Stimulated activated CD4-positive, alpha-beta T cell treated with anti-CD3 and anti-CD28 coated beads, Interleukin-4, amount 100 ng/mL, for 4 hours (primary cell): ENCODE data around the gene AIPL1.
"Not testable (repeated sequence)": the region's sequence is repeated elsewhere in the genome, so short reads cannot be mapped to it uniquely, and the experiment has no call there.

Experiments
- DNase-seq, 2 experiments: peaks; one replicate each; pipeline ENCODE4 v3.0.0-alpha.2; 2020

AIPL1 gene, protein sequence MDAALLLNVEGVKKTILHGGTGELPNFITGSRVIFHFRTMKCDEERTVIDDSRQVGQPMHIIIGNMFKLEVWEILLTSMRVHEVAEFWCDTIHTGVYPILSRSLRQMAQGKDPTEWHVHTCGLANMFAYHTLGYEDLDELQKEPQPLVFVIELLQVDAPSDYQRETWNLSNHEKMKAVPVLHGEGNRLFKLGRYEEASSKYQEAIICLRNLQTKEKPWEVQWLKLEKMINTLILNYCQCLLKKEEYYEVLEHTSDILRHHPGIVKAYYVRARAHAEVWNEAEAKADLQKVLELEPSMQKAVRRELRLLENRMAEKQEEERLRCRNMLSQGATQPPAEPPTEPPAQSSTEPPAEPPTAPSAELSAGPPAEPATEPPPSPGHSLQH

DNA sequence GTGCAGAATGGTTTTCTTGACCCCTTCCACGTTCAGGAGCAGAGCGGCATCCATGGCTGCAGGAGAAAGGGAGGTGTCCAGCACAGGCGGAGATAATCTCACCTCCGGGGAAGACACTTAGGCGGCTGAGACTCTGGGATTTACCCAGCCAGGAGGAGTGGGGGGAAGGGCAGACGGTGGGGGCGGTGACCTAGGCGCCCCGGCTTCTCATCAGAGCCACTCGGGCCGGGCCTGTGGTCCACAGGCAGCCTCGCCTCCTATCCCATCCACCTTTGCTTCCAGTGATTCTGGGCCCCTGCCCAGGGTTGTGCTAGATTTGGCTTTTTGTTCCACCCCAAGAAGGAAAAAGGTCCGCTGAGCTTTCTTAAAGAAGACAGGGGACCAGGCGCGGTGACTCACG lies at the start of gene AIPL1:
Gene AIPL1, minus strand, starts transcription at position 71 of the 400 bp plus-strand sequence. Its CDS starts 17 bp downstream, at position 54.
- DNase-seq: no peak

DNA sequence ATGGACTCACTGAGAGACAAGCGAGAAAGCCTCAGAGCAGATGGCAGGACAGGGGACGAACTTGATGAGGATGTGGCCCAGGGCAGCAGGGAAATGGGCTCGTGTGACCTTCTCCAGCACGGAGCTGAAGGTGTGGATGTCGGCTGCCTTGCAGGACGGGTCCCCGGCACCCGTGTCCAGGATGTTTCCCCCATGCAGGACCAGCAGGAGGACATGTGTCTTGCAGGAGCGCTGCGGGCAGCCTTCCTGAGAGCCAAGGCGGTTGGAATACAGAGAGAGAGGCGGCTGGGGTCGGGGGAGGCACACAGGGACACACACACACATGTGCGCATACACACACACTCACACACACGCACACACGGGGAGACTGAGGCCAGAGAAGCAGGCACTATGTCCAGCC lies 48.6 kb upstream of the AIPL1 start:
- no peak for DNase-seq

DNA sequence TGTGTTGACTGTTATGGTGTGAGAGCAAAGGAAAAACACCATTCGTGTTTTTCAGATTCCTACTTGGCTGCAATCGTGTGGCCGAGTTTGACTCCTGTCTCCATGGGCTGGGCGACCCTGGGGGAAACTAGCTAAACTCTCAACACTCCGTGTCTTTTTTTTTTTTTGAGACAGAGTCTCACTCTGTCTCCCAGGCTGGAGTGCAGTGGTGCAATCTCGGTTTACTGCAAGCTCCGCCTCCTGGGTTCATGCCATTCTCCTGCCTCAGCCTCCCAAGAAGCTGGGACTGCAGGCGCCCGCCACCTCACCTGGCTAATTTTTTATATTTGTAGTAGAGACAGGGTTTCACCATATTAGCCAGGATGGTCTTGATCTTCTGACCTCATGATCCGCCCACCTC lies 47.9 kb upstream of the AIPL1 start:
- not testable (repeated sequence) for DNase-seq

DNA sequence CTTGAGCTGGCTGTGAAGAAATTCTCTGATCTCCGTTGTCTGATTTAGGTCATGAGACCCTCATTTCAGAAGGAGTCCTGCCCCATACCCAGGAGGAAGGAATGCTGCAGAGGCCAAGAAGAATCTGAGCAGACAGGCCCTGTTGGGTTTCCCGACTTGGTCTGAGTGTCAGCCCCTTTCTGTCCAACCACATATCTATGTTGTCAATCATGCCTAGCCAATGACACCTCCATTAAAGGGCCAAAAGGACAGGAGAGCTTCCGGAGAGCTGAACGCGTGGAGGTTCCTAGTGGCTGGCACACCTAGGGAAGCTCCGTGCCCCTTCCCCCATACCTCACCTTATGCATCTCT lies 47.2 kb upstream of the AIPL1 start:
- DNase-seq: no peak

DNA sequence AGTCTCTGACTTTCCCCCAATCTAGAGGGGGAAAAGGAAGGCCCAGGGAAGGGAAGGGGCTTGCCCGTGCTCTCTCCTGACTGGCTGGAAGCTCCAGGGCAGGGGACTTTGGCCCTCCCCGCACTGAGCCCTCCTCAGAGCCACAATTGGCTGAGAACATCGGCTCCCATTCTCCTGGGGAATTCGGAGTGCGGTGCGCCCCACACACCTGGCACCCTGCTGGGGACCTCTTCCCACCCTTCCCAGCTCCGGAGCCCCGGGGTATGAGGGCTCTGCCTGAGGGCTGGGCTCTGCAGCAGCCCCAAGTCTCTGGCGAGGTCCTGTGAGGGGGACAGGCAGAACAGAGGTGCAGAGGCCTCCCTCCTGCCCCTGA lies 45.4 kb upstream of the AIPL1 start:
- DNase-seq: no peak

DNA sequence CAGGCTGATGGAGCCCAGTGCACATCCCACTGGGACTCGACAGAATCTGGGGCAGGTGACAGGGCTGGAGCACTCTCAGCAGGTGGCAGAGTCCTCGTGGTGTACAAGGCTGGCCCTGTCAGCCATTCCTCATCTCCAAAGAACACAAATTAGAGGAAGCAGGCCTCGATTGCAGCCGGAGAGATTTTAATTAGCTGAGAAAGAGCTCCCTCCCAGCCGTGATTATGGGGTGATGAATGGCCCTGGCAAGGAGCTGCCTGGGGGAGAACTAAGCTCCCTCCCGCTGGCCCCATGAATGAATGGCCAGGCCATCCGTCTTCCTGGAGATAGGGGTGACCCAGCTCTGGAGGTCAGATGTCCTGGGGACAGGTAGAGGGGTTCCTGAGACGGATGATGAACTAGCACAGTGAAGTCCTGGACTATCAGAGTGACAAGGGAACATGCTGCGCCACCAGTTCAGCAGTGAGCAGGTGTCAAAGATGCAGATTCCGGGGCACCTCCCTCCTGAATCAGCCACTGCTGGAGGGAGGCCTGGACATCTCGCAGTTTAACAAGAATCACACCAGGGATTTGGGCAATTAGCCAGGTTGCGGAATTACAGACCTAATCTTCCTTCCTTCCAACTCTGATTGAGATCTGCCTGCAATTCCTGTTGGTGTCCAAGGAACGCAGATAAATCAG lies 44.8 kb upstream of the AIPL1 start:
- no peak for DNase-seq

DNA sequence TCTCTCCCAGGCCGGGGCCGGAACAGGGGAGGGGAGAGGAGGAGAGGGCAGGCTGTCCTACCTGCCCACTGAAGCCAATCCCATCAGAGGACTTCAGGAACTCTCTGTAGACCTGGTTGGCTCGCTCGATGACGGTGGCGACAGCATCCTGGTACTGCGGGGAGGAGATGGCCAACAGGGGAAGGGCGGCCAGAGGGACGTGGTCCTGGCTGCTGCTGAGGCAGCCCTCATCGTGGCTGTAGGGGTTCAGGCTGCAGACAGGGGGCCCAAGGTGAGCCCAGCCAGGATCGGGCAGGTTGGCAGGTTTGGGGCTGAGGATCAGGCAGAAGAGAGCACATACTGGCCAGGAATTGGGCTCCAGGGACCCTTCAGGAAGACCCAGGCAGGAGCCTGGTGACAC lies 43.6 kb upstream of the AIPL1 start:
- no peak for DNase-seq

DNA sequence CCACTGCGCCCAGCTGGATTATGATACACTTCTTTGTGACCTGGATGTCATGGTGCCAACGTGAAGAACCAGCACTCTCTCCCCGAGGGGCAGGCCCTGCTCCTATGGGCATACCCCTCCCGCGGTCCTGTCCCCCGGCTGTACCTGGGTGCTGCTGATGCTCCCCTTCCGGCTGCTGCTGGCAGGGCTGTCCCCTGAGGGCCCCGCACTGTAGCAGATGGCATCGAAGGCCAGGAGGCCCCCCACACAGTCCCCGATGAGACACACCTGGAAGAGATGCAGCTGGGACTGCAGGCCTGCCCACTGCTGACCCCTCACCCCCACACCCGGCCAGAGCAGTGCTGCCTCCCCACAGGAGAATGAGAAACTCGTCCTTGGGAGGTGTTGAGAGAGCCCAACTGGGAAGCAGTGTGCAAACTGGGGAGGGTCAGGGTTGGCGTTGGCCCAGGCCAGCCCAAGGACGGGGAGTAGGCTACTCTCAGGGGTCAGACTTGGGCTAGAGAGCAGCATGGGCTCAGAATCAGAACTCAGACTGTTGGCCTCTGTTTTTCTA lies 43.0 kb upstream of the AIPL1 start:
- no peak for DNase-seq

DNA sequence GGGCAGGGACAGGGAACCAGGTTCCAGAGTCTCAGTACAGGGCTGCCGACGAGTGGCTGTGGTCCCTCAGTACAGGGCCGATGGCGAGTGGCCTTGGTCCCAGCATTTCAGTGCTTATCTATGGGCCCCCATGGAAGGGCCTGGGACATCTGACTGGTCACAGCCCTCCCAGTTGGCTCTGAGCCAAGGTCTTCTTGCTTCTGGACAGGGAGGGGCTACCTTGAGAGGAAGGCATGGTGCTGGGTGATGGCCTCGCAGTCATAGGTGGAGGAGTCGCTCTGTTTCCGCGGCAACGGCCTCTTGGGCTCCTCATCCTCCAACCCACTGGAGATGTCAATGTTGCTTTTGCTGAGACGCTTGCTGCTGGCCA lies 41.9 kb upstream of the AIPL1 start:
- DNase-seq: no peak

DNA sequence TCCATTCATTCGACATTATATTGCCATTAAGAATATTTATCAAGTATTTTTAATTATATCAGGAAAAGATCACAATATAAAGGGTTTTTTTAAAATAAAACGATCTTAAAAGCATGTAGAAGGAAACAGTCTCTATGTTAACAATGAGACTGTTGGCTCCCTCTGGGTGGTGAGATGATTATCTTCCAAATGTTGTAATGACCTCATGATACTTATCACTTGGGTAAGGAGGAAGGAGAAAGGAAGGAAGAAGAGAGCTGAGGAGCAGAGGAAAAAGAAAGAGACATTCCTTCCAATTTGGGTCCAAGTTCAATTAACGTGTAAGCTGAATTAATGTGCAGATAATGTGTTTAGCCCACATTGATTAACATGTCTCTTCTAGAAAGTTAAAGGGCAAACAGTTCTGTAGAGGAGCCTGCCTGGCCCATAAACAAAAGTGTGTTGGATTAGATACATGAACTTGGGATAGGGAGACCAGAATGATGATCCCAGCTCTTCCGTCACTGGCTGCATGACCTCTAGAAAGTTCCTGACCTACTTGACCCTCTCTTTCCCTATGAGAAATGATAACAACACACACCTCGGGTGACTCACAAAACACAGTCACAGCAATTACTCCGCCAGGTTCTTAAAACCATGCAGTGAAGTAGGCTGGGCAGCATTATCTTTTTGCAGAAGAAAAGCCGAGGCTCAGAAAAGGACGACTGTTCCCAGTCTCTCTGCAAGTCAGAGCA lies 41.3 kb upstream of the AIPL1 start:
- no peak for DNase-seq

DNA sequence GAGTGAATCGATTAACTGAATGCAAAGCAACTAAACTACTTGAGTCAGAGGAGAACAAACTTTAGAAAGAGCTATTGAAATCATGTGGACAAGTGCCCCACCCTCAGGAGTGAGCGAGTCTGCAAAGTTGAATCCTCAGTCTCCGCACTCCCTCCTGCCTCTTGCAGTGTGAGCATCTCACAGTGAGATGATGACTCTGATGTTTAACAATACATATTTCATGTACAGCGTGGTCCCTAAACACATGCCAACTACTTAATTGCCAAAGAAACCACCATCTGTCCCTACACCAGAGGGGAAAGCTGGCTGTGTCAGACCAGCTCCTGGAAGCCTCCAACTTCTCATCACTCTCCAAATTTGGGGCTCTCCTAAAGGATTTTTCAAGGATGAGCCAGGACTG lies 40.5 kb upstream of the AIPL1 start:
- no peak for DNase-seq

DNA sequence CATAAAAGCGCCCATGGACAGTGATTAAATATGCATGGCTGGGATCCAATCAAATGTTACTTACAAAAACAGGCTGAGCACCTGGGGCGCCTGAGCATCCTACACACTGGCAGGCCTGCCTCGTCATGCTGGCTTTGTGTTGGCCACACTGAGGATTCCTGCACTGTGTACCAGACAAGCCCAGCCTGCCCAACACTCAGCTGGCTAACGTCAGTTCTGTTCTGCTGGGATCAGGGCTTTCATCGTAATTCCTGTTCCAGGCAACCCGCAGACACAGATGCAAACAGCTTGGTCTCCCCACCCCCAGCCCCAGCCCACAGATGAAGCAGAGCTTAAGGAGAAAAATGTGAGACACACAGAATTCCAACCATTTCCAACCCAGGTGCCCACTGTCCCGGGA lies 40.0 kb upstream of the AIPL1 start:
- DNase-seq: no peak

DNA sequence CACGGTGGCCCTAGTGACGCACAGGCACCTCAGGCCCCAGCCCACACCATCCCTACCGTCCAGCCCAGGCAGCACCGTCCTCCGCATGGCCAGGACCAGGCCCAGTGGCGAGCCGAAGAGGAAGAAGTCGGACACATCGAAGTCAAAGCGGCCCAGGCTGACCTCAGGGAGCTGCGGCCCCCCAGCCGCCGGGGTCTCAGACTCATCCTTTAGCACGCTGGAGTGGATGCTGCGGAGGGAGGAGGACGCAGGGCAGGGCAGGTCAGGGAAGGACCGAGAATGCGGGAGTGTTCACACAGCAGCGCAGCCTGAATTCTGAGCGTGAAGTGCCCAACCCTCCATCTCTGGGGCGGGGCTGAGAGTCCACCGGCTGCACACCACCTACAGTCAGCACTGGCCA lies 39.5 kb upstream of the AIPL1 start:
- no peak for DNase-seq

DNA sequence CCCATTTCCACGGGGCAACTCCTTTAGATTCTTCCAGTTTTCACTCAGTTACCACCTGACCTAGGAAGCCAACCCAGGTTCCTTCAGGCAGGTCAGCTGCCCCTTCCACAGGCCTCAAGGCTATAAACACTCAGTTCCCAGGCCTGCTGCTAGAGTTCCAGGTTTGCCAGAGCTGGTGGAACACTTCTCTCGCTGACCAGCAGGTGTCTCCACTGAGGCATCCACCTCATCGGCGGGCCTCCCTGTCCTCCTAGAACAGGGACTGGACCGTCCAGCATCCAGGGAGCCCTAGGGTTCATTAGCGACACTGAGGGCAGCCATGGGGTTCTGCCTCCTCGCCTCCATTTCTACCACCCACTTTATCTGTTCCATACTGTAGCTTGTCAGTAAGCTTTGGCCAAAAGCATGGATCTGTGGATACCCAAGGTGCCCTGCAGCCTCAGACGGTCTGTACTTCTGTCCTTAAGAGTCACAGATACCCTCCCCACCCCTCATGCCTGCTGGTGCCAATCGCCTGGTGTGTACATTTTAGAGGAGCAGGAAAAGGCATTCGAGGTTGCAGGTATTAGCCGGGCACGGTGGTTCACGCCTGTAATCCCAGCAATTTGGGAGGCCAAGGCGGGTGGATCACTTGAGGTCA lies 38.3 kb upstream of the AIPL1 start:
- DNase-seq: peak; percentile 51 to 65

DNA sequence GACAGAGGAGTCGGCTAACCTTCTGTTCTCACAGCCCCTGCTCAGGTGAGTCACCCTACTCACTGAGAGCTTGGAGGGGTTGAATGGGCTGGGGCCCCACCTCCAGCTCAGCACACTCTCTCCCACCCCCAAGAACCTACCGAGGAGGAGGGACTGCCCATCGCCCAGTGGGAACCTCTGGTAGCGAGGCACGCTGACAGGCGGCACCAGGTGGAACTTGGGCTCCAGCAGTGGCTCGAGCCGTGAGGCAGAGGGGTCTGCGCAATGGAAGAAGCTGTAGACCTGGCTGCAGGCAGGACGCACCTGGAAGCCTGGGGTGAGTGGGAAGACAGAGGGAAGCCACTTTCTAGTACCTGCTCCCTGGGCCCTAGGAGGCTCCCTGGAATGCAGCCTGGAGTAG lies 37.6 kb upstream of the AIPL1 start:
- no peak for DNase-seq

DNA sequence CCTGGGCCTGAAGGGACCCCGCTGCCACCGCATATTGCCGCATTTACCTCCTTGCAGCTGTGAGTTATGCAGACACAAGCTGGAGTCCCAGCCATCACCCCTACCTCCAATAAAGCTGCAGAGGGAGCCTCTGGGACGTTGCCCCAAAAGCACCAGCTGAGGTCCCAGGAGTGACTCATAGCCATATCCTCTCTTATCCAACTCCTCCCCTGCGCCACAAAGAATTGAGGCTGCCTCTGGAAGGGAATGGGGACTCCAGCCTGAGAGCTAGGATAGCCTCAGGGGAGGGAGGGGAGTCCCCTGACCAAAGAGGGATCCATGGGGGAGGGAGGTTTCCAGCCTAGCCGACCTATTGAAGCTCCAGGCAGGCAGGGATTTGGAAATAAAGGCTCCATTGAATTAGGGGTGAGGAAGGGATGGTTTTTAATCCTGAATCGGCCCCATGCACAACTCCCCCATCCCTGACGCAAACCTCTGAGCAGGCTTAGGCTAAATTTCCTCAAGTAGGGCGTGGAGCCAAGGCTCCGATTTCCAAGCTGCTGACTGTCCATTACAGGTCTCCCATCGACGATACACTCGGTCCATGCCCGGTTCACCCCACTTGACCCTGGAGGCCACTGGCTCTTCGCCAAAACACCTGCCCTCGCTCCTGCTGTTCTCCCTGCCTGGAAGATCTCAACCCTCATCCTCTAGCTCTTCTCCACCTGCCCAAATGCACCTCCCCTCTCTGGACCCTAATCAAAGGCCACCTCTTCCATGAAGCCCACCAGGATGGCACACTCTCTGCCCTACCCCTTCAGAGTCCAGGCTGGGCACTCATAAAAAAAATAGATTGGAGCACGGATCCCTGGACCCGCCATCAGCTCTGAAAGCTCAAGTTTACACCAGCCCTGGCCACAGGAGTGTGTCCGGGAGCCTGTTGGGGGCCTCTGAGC lies 36.9 kb upstream of the AIPL1 start:
- no peak for DNase-seq

DNA sequence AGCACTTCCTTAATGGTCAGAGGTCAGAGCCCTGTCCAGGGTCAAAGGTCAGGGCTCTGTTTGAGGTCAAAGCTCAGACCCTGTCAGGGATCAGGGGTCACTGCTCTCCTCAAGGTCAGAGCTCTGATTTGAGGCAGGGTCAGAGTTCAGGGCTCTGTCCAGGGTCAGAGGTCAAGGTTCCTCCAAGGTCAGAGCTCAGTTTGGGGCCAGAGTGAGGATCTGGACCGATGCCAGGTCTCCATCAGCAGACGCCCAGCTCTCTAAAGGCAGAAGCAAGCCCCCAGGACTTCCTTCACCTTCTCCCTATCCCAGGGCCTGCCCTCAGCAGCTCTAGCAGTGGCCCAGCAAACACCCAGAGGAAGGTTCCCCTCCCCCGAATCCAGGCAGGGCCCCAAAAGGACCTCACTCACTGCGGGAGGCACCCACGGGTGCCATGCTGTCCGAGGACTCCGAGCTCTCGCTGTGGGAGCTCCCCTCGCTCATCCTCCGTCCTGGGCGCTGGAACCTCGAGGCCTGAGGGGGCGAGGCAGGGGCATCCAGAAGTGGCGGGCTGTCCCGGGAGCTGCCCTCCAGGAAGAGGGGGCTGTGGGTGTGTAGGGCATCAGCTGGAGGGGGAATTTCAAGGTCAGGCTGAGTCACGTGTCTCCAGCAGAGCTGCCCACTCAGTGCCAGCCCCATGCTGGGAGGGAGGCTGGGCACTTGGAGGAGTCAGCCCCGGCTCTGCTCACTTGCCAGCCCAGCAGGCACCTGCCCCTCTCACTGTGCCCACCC lies 36.0 kb upstream of the AIPL1 start:
- DNase-seq: no peak

DNA sequence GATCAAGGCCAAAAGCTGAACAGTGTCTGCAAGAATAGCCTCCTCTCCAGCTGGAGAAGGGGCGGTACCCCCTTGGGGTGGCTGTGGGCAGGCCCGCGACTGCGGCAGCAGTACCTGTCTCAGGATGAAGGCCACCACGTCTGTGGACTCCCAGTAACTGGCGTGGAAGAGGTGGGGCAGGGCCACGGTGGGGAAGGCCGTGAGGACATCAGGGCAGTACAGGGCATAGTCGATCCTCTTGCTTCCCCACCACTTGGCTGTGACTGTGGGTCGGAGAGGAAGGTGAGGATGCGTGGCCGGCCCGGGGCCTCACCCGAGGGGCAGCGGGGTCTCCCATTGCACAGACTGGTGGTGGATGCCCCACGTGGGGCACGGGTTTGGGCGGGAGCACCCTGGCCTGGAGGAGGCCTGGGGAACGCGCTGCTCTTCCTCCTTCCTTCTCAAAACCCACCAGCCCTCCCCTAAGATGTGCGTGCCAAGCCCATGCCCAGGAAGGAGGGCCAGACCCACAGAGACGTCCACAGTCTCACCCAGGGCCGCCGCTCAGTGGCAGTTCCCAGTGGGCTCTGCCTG lies 35.3 kb upstream of the AIPL1 start:
- no peak for DNase-seq

DNA sequence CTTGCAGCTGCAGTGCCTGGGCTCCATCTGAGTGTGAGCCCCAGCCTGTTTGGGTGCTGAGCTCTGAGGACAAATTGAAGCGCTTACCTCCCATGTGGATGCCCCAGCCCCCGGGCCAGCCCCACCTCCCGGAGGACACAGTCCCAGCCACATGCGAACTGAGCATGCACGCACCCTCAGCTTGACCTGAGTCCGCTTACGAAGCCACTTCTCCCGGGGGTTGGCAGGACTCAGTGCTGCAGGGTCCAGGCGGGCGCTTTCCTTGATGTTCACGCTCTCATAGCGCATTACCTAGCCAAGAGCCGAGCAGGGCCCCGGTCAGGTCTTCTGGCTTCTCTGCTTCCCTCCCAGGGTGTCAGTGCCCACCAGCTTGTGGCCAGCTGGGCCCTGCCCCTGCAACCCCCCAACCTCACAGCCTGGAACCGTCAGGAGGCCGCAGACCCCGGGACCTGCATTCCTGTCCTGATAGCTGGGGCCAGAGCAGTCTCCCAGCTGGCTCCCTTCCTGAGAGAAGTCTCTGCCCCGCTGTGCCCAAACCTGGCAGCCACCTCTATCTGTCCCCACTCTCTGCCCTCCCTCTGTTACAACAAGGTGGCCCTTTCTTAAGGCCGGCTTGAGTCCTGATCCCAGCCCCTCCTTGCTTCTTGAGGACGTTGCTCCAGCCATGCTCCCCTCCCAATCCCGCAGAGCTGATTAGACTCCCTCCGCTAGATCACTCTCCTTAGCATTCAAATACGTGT lies 33.3 kb upstream of the AIPL1 start:
- no peak for DNase-seq

DNA sequence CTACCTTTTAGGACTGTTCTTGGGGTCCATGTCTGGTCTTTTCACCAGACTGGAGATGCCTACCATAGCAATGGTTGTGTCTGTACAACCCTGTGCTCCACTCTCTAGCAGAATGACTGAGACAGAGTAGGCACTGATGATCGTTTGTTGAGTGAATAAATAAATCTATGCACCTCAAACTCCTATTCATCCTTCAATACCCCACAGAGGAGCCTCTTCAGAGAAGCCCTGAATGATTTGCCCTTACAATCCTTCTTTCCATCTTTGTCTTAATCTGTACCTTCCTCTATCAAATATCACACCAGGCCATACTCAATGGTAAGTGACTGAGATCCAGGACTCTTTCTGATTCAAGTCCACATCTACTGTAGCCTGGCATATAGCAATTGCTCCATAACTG lies 32.6 kb upstream of the AIPL1 start:
- no peak for DNase-seq
